Measurements from ENCODE around the gene P2RY12.

The P2RY12 gene

DNA sequence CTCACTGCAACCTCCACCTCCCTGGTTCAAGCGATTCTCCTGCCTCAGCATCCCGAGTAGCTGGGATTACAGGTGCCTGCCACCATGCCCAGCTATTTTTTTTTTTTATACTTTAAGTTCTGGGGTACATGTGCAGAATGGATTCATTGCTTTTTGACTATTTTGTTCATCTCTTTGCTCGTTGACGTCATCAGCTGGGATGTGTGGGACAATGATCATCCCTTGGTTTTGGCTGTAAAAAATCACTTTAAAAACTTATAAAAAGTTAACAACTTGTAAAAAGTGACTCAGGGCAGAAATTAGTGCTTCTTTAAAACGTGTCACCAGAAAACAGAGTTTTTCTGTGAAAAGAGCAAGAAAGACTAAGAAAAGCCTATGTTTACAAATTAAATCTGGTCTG, 38.5 kb upstream of the P2RY12 start:
- DNase-seq (ENCODE audit: extremely low read depth, low read depth): no peak
- TF ChIP-seq, protein P1, sequence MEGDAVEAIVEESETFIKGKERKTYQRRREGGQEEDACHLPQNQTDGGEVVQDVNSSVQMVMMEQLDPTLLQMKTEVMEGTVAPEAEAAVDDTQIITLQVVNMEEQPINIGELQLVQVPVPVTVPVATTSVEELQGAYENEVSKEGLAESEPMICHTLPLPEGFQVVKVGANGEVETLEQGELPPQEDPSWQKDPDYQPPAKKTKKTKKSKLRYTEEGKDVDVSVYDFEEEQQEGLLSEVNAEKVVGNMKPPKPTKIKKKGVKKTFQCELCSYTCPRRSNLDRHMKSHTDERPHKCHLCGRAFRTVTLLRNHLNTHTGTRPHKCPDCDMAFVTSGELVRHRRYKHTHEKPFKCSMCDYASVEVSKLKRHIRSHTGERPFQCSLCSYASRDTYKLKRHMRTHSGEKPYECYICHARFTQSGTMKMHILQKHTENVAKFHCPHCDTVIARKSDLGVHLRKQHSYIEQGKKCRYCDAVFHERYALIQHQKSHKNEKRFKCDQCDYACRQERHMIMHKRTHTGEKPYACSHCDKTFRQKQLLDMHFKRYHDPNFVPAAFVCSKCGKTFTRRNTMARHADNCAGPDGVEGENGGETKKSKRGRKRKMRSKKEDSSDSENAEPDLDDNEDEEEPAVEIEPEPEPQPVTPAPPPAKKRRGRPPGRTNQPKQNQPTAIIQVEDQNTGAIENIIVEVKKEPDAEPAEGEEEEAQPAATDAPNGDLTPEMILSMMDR (IDR thresholded peaks at IDR 0.05; ENCODE audit: low read depth, low read length): no peak

- TF ChIP-seq, protein P1 (IDR thresholded peaks at IDR 0.05; ENCODE audit: low read depth, low read length): no peak
- no peak for DNase-seq (ENCODE audit: extremely low read depth, low read depth)
These were observed 37.4 kb upstream of the P2RY12 start for GRCh38 chr3:151421938-151422337.

DNA sequence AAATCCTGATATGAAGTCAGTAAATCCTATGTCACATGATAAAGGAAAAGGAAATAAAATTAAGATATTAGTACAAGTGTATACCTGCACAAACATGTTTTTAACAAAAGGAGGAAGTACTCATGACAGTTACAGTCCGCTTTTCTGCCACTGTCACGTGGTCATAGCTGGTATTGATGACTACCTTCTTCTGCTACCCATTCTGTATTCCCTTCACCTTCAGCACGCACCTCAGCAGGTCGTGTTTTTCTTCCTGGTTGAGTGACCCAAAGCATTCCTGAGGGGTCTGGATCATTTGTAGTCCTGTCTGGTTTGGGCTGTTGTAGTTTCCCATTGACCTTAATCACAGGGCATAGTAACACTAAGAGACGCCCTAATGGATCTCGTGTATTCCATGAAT, 35.3 kb upstream of the P2RY12 start:
- DNase-seq (ENCODE audit: extremely low read depth, low read depth): no peak
- TF ChIP-seq, protein P1 (IDR thresholded peaks at IDR 0.05; ENCODE audit: low read depth, low read length): no peak

DNA sequence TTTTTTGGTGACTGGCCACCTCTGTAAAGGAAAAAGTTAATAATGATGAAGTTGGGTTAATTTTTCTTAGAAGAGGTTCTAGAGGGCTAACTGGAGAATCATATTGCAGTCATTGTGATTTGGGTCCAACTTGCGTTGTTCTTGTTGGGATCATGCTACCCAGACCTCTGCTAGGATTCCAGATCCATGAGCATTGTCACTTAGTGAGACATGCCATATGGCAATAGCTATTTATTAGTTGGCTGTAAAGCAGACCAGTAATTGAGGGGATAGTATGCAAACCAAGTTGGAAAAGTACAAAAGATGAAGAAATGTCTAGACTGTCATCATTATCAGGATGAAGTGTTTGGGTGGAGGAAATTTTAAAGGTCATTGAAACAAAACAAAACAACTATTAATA, 30.7 kb upstream of the P2RY12 start:
- DNase-seq (ENCODE audit: extremely low read depth, low read depth): no peak
- TF ChIP-seq, protein P1 (IDR thresholded peaks at IDR 0.05; ENCODE audit: low read depth, low read length): no peak

- no peak for DNase-seq (ENCODE audit: extremely low read depth, low read depth)
- TF ChIP-seq, protein P1 (IDR thresholded peaks at IDR 0.05; ENCODE audit: low read depth, low read length): no peak
These were observed 28.4 kb upstream of the P2RY12 start for GRCh38 chr3:151412989-151413388.

- DNase-seq (ENCODE audit: extremely low read depth, low read depth): no peak
- TF ChIP-seq, protein P1 (IDR thresholded peaks at IDR 0.05; ENCODE audit: low read depth, low read length): no peak
These were observed 26.5 kb upstream of the P2RY12 start for GRCh38 chr3:151410891-151411559.

GRCh38 chr3:151407928-151408327, 23.4 kb upstream of the P2RY12 start:
- TF ChIP-seq, protein P1 (IDR thresholded peaks at IDR 0.05; ENCODE audit: low read depth, low read length): no peak

More at GRCh38 chr3:151407928-151408327, 23.4 kb upstream of the P2RY12 start:
- no peak for DNase-seq (ENCODE audit: extremely low read depth, low read depth)
